C4-2B (cell line): ENCODE measurements around the gene CABP4.

Source experiments
- CTCF ChIP-seq: fragments of 450-650 bp; conservative IDR thresholded peaks from 2 replicates; pipeline ENCODE4 v1.5.1; 2017; ENCODE audit warnings: mild to moderate bottlenecking
- ZFX ChIP-seq: fragments of 450-650 bp; IDR thresholded peaks from 2 replicates; pipeline ENCODE4 v1.6.1; 2017

- TF ChIP-seq CTCF, result no peak
- no peak for TF ChIP-seq ZFX
Measured at GRCh38 chr11:67415501-67416304, 39.5 kb upstream of the CABP4 start, which contains the start of gene CARNS1.
